ENCODE measurements around the gene HSF5.

GRCh38 chr17:58527306-58527705 lies 39.1 kb upstream of the HSF5 start:
- TF ChIP-seq PPARA (CRISPR knock-in tag; IDR thresholded peaks at IDR 0.05; ENCODE audit: borderline replicate concordance) (no peak), PATZ1 (CRISPR knock-in tag; IDR thresholded peaks at IDR 0.05; ENCODE audit: borderline replicate concordance) (no peak), ARNTL (CRISPR knock-in tag; IDR thresholded peaks at IDR 0.05; ENCODE audit: borderline replicate concordance, low read depth) (no peak), ZNF70 (CRISPR knock-in tag; IDR thresholded peaks at IDR 0.05) (no peak), ESRRG (CRISPR knock-in tag; IDR thresholded peaks at IDR 0.05) (no peak), ISL1 (CRISPR knock-in tag; IDR thresholded peaks at IDR 0.05) (no peak), OSR1 (CRISPR knock-in tag; IDR thresholded peaks at IDR 0.05) (no peak), CREB5 (CRISPR knock-in tag; IDR thresholded peaks at IDR 0.05; ENCODE audit: low read depth) (no peak), POU6F1 (CRISPR knock-in tag; IDR thresholded peaks at IDR 0.05; ENCODE audit: borderline replicate concordance, low read depth) (no peak)
